GM19452 (cell line): ENCODE data around the gene COLEC12.
"Not testable (repeated sequence)": the region's sequence is repeated elsewhere in the genome, so short reads cannot be mapped to it uniquely, and the experiment has no call there.

Experiments
- ATAC-seq: cut with Tn5 transposase; IDR thresholded peaks from one replicate; pipeline ENCODE4 v1.9.1; 2021; ENCODE audit not compliant: unreplicated experiment

COLEC12 gene

GRCh38 chr18:415617-416612, 84.6 kb downstream of the COLEC12 start:
- no peak for ATAC-seq

DNA sequence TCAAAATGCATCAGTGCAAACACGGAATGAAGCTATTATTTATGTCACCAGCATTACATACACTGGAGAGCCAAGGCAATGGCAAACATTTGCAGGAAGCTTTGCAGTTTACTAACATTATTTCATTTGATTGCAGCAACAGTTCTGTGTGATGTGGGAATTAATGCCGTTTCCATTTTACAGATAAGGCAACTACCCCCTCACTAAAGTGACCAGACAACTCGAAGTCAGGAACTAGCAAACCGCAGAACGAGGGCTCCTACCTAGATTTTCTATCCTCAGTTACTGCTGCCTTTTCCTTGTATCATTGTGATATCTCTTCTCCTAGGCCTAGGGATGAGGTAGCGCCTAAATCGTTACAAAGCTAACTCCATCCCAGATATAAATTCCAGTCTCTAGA, 85.5 kb downstream of the COLEC12 start:
- ATAC-seq = no peak

DNA sequence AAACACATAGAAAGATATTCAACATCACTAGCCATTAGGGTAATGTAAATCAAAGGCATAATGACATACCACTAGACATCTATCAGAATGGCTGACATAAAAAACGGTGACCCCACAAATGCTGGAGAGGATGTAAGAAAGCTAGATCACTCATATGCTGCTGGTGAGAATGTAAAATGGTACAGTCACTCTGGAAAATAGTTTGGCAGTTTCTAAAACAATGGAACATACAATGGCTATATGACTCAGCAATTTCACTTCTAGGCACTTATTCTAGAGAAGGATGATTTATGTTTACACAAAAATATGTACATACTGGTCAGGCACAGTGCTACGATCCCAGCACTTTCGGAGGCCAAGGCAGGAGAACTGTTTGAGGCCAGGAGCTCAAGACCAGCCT, 87.3 kb downstream of the COLEC12 start:
- ATAC-seq = no peak

- ATAC-seq = no peak
Measured at GRCh38 chr18:410047-410455, 90.5 kb downstream of the COLEC12 start.

DNA sequence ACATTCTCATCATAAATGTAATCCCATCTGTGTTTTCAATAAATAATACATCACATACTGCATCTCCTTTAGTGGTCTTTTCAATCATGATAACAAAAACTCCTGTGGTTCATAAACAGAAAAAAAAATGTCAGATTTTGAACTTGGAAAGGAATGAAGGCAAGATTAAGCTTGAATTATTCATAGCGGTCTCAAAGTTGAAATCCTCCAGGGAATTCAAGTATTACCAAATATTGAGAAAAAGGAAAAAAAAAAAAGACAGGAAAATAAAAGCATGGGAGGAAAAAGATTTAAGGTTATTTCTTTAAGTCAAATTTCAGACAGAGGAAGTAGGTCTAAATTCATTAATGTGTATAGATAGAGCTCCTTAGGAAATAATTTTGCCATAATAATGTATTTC, 92.1 kb downstream of the COLEC12 start:
- no peak for ATAC-seq

DNA sequence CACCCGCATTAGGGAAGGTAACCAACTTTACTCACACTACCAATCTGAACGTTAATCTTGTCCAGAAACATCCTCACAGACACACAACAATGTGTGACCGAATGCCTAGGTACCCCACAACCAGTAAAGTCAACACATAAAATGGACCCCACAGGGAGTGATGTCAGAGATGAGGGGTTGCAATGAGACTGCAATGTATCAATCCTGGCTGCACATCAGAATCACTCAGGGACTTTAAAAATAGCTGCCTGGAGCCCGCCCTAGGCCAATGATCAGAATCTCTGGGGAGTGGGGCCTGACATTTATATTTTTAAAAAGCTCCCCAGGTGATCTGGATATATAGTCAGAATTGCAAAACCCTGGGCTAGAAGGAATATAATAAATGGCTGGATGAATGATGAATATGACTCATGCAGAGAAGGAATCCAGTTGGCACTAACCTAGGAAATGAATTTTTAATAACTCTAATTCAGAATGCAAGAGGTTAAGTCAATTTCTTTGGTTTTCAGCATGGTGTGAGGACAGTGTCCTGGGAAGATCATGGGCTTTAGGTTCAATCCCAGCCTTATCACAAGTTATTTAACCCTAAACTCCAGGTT, 92.8 kb downstream of the COLEC12 start:
- no peak for ATAC-seq

- no peak for ATAC-seq
Measured at GRCh38 chr18:407191-407590, 93.3 kb downstream of the COLEC12 start.

- no peak for ATAC-seq
Measured at GRCh38 chr18:406677-407076, 93.8 kb downstream of the COLEC12 start.

DNA sequence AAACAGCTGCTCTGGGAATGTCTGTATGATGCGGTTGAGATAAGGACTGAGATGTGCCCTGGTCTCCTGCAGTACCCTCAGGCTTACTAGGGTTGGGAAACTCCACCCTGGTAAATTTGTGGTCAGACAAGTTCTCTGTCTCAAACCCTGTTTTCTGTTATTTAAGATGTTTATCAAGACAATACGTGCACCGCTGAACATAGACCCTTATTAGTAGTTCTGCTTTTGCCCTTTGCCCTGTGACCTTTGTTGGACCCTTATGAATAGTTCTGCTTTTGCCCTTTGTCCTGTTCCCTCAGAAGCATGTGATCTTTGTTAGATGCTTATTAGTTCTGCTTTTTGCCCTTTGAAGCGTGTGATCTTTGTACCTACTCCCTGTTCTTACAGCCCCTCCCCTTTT, 95.5 kb downstream of the COLEC12 start:
- ATAC-seq = not testable (repeated sequence)

DNA sequence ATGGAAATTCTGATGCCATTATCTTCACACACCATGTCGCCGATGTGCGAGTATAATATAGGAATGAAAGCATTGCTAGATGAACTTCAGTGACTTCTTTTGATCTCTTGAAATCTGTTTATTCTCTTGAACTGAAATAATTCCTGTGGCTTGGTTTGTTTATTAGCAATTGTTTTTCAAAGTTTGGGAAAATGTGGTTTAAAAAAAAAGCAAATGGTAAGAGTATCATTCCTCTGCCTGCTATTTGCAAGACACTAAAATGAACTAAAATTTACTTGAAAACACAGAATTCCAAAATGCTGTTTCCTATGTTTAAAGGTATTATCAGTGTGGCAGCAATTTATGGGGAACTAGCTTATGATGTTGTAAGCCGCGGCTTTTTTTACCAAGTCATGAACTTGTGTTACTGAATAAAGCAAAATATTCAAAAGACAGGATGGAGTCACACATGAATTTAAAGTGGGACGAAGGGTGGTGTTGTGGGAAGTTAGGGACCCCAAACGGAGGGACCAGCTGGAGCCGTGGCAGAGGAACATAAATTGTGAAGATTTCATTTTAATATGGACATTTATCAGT, 96.4 kb downstream of the COLEC12 start:
- no peak for ATAC-seq

GRCh38 chr18:402129-402528, 98.4 kb downstream of the COLEC12 start:
- ATAC-seq = no peak

GRCh38 chr18:400456-400855, 100.0 kb downstream of the COLEC12 start:
- no peak for ATAC-seq

GRCh38 chr18:399631-400135, 100.8 kb downstream of the COLEC12 start:
- ATAC-seq = no peak

DNA sequence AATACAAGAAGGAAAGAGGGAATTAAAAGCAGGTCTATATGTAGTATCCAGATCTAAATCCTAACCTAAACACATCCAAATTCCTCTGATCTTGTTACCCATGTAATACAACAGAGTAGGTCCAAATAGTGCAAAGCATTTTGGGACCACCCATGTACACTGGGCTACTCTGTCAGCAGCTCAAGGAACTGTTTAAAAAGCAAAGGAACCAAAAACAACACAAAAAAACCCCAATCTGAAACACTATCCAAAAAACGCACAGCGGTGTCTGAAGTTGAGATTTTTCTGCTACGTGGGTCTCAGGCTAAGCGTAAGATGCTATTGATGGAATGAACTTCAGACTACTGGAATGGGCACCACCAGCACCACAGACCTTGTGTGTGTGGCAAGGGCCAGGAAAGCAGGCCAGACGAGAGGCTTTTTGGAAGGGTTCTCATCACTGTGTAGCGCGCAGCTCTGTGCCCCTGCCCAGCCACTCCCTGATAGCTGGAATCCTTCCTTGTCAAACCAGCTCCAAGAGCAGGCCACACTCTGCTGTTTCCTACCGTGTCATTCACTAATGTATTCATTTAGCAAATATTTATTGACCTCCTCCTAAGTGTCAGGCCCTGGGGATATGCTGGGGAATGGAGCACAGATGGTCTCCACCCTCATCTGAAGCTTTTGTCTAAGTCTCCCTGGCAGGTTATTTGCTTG, 101.4 kb downstream of the COLEC12 start:
- no peak for ATAC-seq

- ATAC-seq = no peak
Measured at GRCh38 chr18:396556-396955, 103.9 kb downstream of the COLEC12 start.

GRCh38 chr18:396251-396555, 104.3 kb downstream of the COLEC12 start:
- ATAC-seq = no peak

GRCh38 chr18:395456-396250, 104.8 kb downstream of the COLEC12 start:
- no peak for ATAC-seq

DNA sequence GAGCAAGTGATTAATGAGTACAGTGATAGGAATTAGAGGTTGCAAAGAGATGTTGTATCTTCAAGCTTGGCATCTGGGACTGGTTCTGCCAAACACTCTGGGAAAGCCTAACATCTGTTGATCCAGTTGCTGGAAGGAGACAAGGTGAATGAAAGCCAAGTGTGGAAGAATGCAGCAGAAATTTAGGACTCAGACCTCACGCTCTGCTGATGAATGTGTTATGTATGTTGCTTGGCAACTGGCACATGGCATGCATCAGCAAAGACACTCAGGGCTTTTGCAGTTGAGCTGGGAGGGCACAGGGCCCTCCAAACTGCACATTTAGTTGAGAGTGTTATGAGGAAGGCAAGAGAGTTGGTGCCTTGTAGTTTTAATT, 105.5 kb downstream of the COLEC12 start:
- ATAC-seq = no peak

DNA sequence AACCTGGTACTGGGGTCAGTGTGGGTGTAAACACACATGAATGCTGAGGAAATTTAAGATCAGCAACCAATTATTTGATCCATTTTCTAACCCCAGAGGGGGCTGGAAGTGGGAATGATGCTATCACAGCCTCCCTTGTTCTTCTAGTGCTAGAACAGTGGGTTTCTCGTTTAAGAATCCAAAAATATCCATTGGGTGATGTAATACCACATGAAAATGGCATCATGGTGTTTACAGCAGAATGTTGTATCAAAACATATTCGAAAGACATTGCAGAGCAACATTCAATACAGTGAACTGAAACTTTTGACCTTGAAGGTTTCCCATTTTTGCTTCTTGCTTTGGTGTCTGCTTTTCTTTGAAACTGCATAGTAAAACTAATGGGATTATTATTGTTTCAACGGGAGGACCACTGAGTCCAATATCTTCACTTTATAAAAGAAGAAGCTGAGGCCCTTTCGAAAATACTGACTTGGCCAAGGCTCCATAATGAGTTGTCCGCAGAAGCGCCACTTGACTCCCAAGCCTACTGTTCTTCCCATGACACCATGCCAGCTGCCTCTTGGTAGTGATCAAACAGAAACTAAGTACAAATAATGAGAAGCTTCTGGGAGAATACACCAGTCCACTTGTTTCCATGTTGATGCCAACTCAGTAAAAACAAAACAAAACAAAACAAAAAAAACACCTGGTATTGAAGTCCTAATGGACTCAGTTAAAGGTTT, 106.1 kb downstream of the COLEC12 start:
- ATAC-seq = no peak

DNA sequence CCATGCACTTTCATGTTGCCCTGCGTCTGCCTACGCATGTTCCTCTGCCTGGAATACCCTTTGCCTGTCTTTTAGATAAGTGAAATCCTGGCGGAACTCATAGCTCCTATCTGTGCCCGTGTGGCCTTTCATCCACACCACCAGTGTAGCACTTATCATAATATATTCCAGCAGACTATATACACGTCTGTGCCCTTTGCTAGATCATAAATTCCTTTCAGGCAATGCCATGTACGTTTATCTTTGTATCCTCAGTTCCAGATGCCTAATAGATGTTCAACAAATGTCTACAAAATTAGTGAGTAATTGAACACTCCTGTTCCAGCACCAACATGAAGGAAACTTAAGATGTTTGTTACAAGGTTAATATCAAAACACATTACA, 106.9 kb downstream of the COLEC12 start:
- no peak for ATAC-seq
